ENCODE results near the gene ADI1.

DNA sequence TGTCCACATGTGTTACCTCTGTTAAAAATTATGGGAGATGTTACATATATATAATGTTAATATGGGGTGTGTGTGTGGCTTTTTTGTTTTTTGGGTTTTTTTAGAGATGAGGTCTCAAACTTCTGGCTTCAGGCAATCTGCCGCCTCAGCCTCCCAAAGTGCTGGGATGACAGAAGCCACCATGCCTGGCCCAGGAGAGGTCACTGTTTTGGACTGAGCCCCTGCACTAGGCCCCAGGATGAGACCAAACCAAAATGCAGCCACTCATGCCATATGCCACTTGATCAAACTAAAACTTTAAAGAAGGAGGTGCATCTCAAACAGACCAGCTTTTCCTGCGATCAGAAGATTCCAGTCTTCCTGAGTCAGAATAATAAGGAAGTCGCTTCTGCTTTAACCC, 2.5 kb downstream of the ADI1 start:
- TF ChIP-seq POLR2A (IDR thresholded peaks at IDR 0.05) = no peak
- no peak for TF ChIP-seq CTCF (IDR thresholded peaks at IDR 0.05)
- TF ChIP-seq POLR2AphosphoS5 (IDR thresholded peaks at IDR 0.05) = no peak
- TF ChIP-seq EP300 (IDR thresholded peaks at IDR 0.05) = no peak
